GM23338 (cell line): ENCODE data around the gene MEGF6. TPM values are rescaled to one million over a fixed set of nuclear protein-coding genes. Genes with fewer than 3 reads are reported as not detected.

Experiments
- ATAC-seq: fragments of 200-7000 bp; cut with Tn5 transposase; 3 replicates; pipeline ENCODE4 v1.9.1; 2020
- DNase-seq: peaks from one replicate; pipeline ENCODE4 v3.0.0-alpha.2; 2015; ENCODE audit warnings: low spot score
- H2AFZ ChIP-seq: fragments of 200-600 bp; sonication (generic); 2 replicates; pipeline ENCODE4 v1.8.0; 2016; ENCODE audit warnings: antibody characterized with exemption, mild to moderate bottlenecking, moderate library complexity
- H3F3A ChIP-seq: fragments of 200-600 bp; sonication (generic); replicated peaks from 2 replicates; pipeline ENCODE4 v1.8.0; 2017; ENCODE audit warnings: antibody characterized with exemption, mixed run types, low read depth
- H3K27ac ChIP-seq: fragments of 200-600 bp; sonication (generic); 2 replicates; pipeline ENCODE4 v1.6.1; 2016; ENCODE audit warnings: low read depth
- H3K27me3 ChIP-seq: fragments of 200-600 bp; sonication (generic); 2 replicates; pipeline ENCODE4 v1.8.0; 2016; ENCODE audit warnings: mild to moderate bottlenecking, mixed run types, moderate library complexity; ENCODE audit not compliant: insufficient read depth
- H3K36me3 ChIP-seq: fragments of 200-600 bp; sonication (generic); 2 replicates; pipeline ENCODE4 v1.8.0; 2016; ENCODE audit warnings: mild to moderate bottlenecking; ENCODE audit not compliant: insufficient read depth
- H3K4me1 ChIP-seq: fragments of 200-600 bp; sonication (generic); 2 replicates; pipeline ENCODE4 v1.8.0; 2016; ENCODE audit warnings: mild to moderate bottlenecking, moderate library complexity; ENCODE audit not compliant: insufficient read depth
- H3K4me2 ChIP-seq: fragments of 200-600 bp; sonication (generic); 2 replicates; pipeline ENCODE4 v1.7.1; 2017; ENCODE audit warnings: mixed run types
- H3K4me3 ChIP-seq: fragments of 200-600 bp; sonication (generic); 2 replicates; pipeline ENCODE4 v1.6.1; 2016; ENCODE audit warnings: mixed run types
- H3K79me2 ChIP-seq: fragments of 200-600 bp; sonication (generic); replicated peaks from 2 replicates; pipeline ENCODE4 v1.8.0; 2017; ENCODE audit warnings: mild to moderate bottlenecking; ENCODE audit not compliant: insufficient read depth
- H3K9me2 ChIP-seq: fragments of 200-600 bp; sonication (generic); 2 replicates; pipeline ENCODE4 v1.8.0; 2017; ENCODE audit not compliant: insufficient read depth
- H4K20me1 ChIP-seq: fragments of 200-600 bp; sonication (generic); replicated peaks from 2 replicates; pipeline ENCODE4 v1.8.0; 2017; ENCODE audit warnings: mild to moderate bottlenecking; ENCODE audit not compliant: insufficient read depth
- H3K27ac Mint-ChIP-seq: 2 replicates; pipeline ENCODE4 v1.8.0; 2020; ENCODE audit warnings: inconsistent platforms, mild to moderate bottlenecking, moderate library complexity, mixed read lengths
- H3K27me3 Mint-ChIP-seq: 3 replicates; pipeline ENCODE4 v1.8.0; 2022; ENCODE audit warnings: low read depth, mild to moderate bottlenecking, moderate library complexity, mixed read lengths, inconsistent platforms; ENCODE audit not compliant: insufficient read depth, poor library complexity
- H3K36me3 Mint-ChIP-seq: 3 replicates; pipeline ENCODE4 v1.8.0; 2021; ENCODE audit warnings: low read depth, mild to moderate bottlenecking, inconsistent platforms, moderate library complexity, mixed read lengths
- H3K4me1 Mint-ChIP-seq: 3 replicates; pipeline ENCODE4 v1.8.0; 2020; ENCODE audit warnings: mild to moderate bottlenecking, inconsistent platforms, mixed read lengths
- H3K4me3 Mint-ChIP-seq: 3 replicates; pipeline ENCODE4 v1.8.0; 2021; ENCODE audit warnings: moderate library complexity, mild to moderate bottlenecking, inconsistent platforms, mixed read lengths
- H3K9me3 Mint-ChIP-seq: 3 replicates; pipeline ENCODE4 v1.8.0; 2020; ENCODE audit warnings: moderate library complexity, mild to moderate bottlenecking, inconsistent platforms, mixed read lengths
- JUNB ChIP-seq: IDR thresholded peaks from one replicate; pipeline ENCODE4 v1.6.1; 2016; ENCODE audit warnings: antibody characterized with exemption; ENCODE audit not compliant: unreplicated experiment
- ZNF331 ChIP-seq: fragments of 250-450 bp; sonication (Bioruptor Pico); IDR thresholded peaks from 2 replicates; pipeline ENCODE4 v1.5.0; 2020; ENCODE audit warnings: low read depth, mild to moderate bottlenecking, moderate library complexity
- polyA plus RNA-seq: library from polyadenylated mRNA; unstranded; fragments of >200 nt; fragmentation: Nextera tagmentation; extraction: Ambion mirVana; gene quantifications from 2 replicates; pipeline ENCODE4 v1.2.1, GENCODE V29; 2016
- total RNA-seq: library from RNA; depleted of rRNA; stranded (reverse); fragments of >200 nt; shearing (Covaris generic); gene quantifications from 2 replicates; pipeline ENCODE4 v1.2.3, GENCODE V29; 2014
- TF ChIP-seq, protein P1 (sequence below): fragments of 250-450 bp; sonication (Bioruptor Pico); IDR thresholded peaks from 2 replicates; pipeline ENCODE4 v1.5.0; 2020; ENCODE audit warnings: mild to moderate bottlenecking, moderate library complexity
- TF ChIP-seq, protein P2 (sequence below): IDR thresholded peaks from 2 replicates; pipeline ENCODE4 v1.6.1; 2016; ENCODE audit warnings: antibody characterized with exemption
- TF ChIP-seq, protein P3 (sequence below), 2 experiments: fragments of 200-600 bp in 1 of 2; sonication (generic) in 1 of 2; conservative IDR thresholded peaks; 2 replicates each; pipeline versions ENCODE4 v1.5.1 to v1.6.1; 2016 to 2017; ENCODE audit warnings: antibody characterized with exemption in 2 of 2, low read depth in 2 of 2, mild to moderate bottlenecking in 2 of 2, moderate library complexity in 1 of 2

MEGF6 gene
- total and polyA plus RNA-seq, 2 experiments from 2014 or later, result 4.0 to 21.4 TPM

DNA sequence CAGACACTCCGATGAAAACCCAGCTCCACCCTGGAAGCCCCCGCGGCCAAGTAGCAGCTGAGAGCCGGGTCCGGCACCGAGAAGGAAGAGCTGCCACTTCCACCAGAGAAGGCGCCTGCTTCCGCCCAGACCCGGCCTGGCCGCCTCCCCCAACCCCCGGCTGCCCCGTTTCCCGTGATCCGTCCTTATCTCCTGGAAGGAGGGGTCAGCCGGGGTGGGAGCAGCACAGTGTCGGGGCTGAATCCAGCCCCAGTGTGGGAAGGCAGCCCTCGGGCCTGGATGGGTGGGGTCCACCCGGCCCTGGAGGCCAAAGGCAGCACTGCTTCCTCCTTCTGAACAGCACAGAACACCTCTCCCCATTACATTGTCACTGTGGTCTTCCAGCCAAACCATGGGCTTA is 69.4 kb downstream of the MEGF6 start (continued):
- TF ChIP-seq, protein P1, sequence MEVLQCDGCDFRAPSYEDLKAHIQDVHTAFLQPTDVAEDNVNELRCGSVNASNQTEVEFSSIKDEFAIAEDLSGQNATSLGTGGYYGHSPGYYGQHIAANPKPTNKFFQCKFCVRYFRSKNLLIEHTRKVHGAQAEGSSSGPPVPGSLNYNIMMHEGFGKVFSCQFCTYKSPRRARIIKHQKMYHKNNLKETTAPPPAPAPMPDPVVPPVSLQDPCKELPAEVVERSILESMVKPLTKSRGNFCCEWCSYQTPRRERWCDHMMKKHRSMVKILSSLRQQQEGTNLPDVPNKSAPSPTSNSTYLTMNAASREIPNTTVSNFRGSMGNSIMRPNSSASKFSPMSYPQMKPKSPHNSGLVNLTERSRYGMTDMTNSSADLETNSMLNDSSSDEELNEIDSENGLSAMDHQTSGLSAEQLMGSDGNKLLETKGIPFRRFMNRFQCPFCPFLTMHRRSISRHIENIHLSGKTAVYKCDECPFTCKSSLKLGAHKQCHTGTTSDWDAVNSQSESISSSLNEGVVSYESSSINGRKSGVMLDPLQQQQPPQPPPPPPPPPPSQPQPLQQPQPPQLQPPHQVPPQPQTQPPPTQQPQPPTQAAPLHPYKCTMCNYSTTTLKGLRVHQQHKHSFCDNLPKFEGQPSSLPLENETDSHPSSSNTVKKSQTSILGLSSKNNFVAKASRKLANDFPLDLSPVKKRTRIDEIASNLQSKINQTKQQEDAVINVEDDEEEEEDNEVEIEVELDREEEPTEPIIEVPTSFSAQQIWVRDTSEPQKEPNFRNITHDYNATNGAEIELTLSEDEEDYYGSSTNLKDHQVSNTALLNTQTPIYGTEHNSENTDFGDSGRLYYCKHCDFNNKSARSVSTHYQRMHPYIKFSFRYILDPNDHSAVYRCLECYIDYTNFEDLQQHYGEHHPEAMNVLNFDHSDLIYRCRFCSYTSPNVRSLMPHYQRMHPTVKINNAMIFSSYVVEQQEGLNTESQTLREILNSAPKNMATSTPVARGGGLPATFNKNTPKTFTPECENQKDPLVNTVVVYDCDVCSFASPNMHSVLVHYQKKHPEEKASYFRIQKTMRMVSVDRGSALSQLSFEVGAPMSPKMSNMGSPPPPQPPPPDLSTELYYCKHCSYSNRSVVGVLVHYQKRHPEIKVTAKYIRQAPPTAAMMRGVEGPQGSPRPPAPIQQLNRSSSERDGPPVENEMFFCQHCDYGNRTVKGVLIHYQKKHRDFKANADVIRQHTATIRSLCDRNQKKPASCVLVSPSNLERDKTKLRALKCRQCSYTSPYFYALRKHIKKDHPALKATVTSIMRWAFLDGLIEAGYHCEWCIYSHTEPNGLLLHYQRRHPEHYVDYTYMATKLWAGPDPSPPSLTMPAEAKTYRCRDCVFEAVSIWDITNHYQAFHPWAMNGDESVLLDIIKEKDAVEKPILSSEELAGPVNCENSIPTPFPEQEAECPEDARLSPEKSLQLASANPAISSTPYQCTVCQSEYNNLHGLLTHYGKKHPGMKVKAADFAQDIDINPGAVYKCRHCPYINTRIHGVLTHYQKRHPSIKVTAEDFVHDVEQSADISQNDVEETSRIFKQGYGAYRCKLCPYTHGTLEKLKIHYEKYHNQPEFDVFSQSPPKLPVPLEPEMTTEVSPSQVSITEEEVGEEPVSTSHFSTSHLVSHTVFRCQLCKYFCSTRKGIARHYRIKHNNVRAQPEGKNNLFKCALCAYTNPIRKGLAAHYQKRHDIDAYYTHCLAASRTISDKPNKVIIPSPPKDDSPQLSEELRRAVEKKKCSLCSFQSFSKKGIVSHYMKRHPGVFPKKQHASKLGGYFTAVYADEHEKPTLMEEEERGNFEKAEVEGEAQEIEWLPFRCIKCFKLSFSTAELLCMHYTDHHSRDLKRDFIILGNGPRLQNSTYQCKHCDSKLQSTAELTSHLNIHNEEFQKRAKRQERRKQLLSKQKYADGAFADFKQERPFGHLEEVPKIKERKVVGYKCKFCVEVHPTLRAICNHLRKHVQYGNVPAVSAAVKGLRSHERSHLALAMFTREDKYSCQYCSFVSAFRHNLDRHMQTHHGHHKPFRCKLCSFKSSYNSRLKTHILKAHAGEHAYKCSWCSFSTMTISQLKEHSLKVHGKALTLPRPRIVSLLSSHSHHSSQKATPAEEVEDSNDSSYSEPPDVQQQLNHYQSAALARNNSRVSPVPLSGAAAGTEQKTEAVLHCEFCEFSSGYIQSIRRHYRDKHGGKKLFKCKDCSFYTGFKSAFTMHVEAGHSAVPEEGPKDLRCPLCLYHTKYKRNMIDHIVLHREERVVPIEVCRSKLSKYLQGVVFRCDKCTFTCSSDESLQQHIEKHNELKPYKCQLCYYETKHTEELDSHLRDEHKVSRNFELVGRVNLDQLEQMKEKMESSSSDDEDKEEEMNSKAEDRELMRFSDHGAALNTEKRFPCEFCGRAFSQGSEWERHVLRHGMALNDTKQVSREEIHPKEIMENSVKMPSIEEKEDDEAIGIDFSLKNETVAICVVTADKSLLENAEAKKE (CRISPR knock-in tag), result no peak
- TF ChIP-seq, protein P2, sequence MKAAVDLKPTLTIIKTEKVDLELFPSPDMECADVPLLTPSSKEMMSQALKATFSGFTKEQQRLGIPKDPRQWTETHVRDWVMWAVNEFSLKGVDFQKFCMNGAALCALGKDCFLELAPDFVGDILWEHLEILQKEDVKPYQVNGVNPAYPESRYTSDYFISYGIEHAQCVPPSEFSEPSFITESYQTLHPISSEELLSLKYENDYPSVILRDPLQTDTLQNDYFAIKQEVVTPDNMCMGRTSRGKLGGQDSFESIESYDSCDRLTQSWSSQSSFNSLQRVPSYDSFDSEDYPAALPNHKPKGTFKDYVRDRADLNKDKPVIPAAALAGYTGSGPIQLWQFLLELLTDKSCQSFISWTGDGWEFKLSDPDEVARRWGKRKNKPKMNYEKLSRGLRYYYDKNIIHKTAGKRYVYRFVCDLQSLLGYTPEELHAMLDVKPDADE, result no peak
- no peak for TF ChIP-seq ZNF331
- TF ChIP-seq JUNB, result no peak

DNA sequence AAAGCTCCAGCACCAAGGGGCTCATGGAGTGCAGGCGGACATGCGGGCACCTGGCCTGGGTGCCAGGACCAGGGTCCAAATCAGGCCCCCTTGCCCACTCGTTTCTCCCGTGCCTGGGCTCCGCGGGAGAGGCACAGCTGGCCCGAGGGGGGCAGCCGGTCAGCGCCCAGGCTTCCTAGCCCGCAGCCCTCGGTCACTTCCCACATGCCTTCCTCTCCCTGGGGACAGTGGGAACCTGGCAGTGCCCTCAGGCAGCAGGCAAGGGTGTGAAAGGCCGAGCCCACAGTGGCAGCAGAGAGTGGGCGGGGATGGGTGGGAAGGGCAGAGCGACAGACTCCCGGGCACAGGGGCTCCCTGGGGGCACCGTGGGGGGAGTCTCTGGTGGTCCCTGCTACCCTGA is 69.8 kb downstream of the MEGF6 start:
- DNase-seq (no peak), ATAC-seq (no peak)
- H4K20me1 ChIP-seq, result no peaks in the 10 kb centered on the region
- no peaks in the 10 kb centered on the region for H3F3A ChIP-seq
- Mint-ChIP-seq H3K4me1 (peaks cover 11% of the 10 kb centered on the region), H3K4me3 (no peak overlapping the region), H3K9me3 (no peaks in the 10 kb centered on the region), H3K27me3 (peaks cover 6% of the 10 kb centered on the region), H3K27ac (no peak overlapping the region), H3K36me3 (no peaks in the 10 kb centered on the region)
- no peaks in the 10 kb centered on the region for H3K36me3 ChIP-seq
- no peaks in the 10 kb centered on the region for H3K79me2 ChIP-seq
- no peaks in the 10 kb centered on the region for H3K27me3 ChIP-seq
- H2AFZ ChIP-seq, result no peak overlapping the region
- H3K4me1 ChIP-seq, result no peaks in the 10 kb centered on the region
- H3K4me3 ChIP-seq, result no peak overlapping the region
- H3K27ac ChIP-seq, result no peak overlapping the region
- no peak overlapping the region for H3K4me2 ChIP-seq
- H3K9me2 ChIP-seq, result no peaks in the 10 kb centered on the region
- TF ChIP-seq, protein P1 (CRISPR knock-in tag), result no peak
- TF ChIP-seq, protein P2, result no peak
- TF ChIP-seq, protein P3, sequence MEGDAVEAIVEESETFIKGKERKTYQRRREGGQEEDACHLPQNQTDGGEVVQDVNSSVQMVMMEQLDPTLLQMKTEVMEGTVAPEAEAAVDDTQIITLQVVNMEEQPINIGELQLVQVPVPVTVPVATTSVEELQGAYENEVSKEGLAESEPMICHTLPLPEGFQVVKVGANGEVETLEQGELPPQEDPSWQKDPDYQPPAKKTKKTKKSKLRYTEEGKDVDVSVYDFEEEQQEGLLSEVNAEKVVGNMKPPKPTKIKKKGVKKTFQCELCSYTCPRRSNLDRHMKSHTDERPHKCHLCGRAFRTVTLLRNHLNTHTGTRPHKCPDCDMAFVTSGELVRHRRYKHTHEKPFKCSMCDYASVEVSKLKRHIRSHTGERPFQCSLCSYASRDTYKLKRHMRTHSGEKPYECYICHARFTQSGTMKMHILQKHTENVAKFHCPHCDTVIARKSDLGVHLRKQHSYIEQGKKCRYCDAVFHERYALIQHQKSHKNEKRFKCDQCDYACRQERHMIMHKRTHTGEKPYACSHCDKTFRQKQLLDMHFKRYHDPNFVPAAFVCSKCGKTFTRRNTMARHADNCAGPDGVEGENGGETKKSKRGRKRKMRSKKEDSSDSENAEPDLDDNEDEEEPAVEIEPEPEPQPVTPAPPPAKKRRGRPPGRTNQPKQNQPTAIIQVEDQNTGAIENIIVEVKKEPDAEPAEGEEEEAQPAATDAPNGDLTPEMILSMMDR (conservative IDR thresholded peaks at IDR 0.05; ENCODE audit: low read depth in 2 of 2), result no peak
